Hepatocyte (in vitro differentiated cells): ENCODE results near the gene RADX.

Source experiments
- CTCF ChIP-seq: fragments of 200-600 bp; sonication (generic); IDR thresholded peaks from 2 replicates; pipeline ENCODE4 v1.5.1; 2016; ENCODE audit warnings: antibody characterized with exemption, mild to moderate bottlenecking; ENCODE audit not compliant: poor library complexity
- EZH2 ChIP-seq: fragments of 200-600 bp; sonication (generic); IDR thresholded peaks from 2 replicates; pipeline ENCODE4 v1.6.1; 2016; ENCODE audit warnings: antibody characterized with exemption, mild to moderate bottlenecking, borderline replicate concordance
- EZH2phosphoT487 ChIP-seq: fragments of 200-600 bp; sonication (generic); IDR thresholded peaks from one replicate; pipeline ENCODE4 v1.6.1; 2018; ENCODE audit warnings: antibody characterized with exemption, mild to moderate bottlenecking, low read depth, moderate library complexity; ENCODE audit not compliant: unreplicated experiment, severe bottlenecking

GRCh38 chrX:106696502-106696901 lies 84.7 kb downstream of the RADX start:
- no peak for TF ChIP-seq CTCF
- no peak for TF ChIP-seq EZH2
- TF ChIP-seq EZH2phosphoT487 = no peak
